B cell (primary cell): ENCODE data around the gene INAFM2. TPM values are rescaled to one million over a fixed set of nuclear protein-coding genes. Genes with fewer than 3 reads are reported as not detected.
A peak's percentile ranks its signal among the peaks of the same experiment; 100 is the strongest.

ENCODE experiments used
- ATAC-seq: fragments of 200-7000 bp; cut with Tn5 transposase; one replicate; pipeline ENCODE4 v1.10.0; 2021; ENCODE audit warnings: low read depth, mild to moderate bottlenecking, moderate number of reproducible peaks, moderate library complexity
- CTCF ChIA-PET: fragments of 350-600 bp; sonication (Branson Sonifier 250); formaldehyde crosslinking; loops from one replicate; lab custom pipeline; 2021; ENCODE audit warnings: antibody characterized with exemption, inconsistent platforms; lab: Charles Lee
- POLR2A ChIA-PET: fragments of 350-600 bp; sonication (Branson Sonifier 250); formaldehyde crosslinking; loops from one replicate; lab custom pipeline; 2021; ENCODE audit warnings: antibody characterized with exemption; lab: Charles Lee
- DNase-seq: peaks from one replicate; pipeline ENCODE4 v3.0.0; 2013
- H2AFZ ChIP-seq: 2 replicates; pipeline ENCODE4 v1.6.1; 2012; ENCODE audit warnings: mild to moderate bottlenecking, low read depth, low read length; ENCODE audit not compliant: insufficient read depth, poor library complexity, severe bottlenecking
- H3K27ac ChIP-seq, 2 donors: 1 replicate in 1 of 2; 2 replicates in 1 of 2; pipeline ENCODE4 v1.5.1; 2012 to 2013; ENCODE audit warnings: low read length in 2 of 2, mild to moderate bottlenecking in 2 of 2, moderate library complexity in 1 of 2
- H3K27me3 ChIP-seq, 4 experiments: fragments of 200-600 bp in 1 of 4; sonication (generic) in 1 of 4; replicated peaks in 1 of 4; 1 replicate in 2 of 4; 2 replicates in 2 of 4; pipeline versions ENCODE4 v1.6.1 to v1.7.0; 2013 to 2016; ENCODE audit warnings: low read length in 3 of 4, mild to moderate bottlenecking in 2 of 4, mixed read lengths in 1 of 4, moderate library complexity in 1 of 4; ENCODE audit not compliant: insufficient read depth in 4 of 4, control insufficient read depth in 3 of 4; ENCODE audit errors: control extremely low read depth in 1 of 4
- H3K36me3 ChIP-seq, 2 experiments: replicated peaks in 1 of 2; 1 replicate in 1 of 2; 2 replicates in 1 of 2; pipeline versions ENCODE4 v1.6.1 to v1.7.1; 2013; ENCODE audit warnings: low read length in 1 of 2; ENCODE audit not compliant: insufficient read depth in 2 of 2, control insufficient read depth in 1 of 2; ENCODE audit errors: control extremely low read depth in 1 of 2, extremely low read depth in 1 of 2
- H3K4me1 ChIP-seq, 2 donors: fragments of 200-600 bp in 1 of 2; sonication (generic) in 1 of 2; 1 replicate in 1 of 2; 2 replicates in 1 of 2; pipeline versions ENCODE4 v1.5.1 to v1.6.1; 2013 to 2017; ENCODE audit warnings: low read length in 2 of 2; ENCODE audit not compliant: control insufficient read depth in 2 of 2, insufficient read depth in 2 of 2
- H3K4me2 ChIP-seq: replicated peaks from 2 replicates; pipeline ENCODE3; 2012; ENCODE audit warnings: mild to moderate bottlenecking, low read depth, low read length; ENCODE audit not compliant: poor library complexity, severe bottlenecking
- H3K4me3 ChIP-seq, 5 experiments: fragments of 200-600 bp in 1 of 5; sonication (generic) in 1 of 5; 1 replicate in 3 of 5; 2 replicates in 2 of 5; pipeline versions ENCODE4 v1.5.1 to v1.7.0; 2011 to 2016; ENCODE audit warnings: low read length in 4 of 5, mild to moderate bottlenecking in 4 of 5, low read depth in 2 of 5, control low read depth in 1 of 5, moderate library complexity in 1 of 5; ENCODE audit not compliant: insufficient read depth in 1 of 5; ENCODE audit errors: control extremely low read depth in 1 of 5, extremely low read depth in 1 of 5
- H3K79me2 ChIP-seq: fragments of 200-600 bp; sonication (generic); one replicate; pipeline ENCODE4 v1.6.0; 2016; ENCODE audit warnings: low read length; ENCODE audit not compliant: control insufficient read depth, insufficient read depth
- H3K9ac ChIP-seq: fragments of 200-600 bp; sonication (generic); 2 replicates; pipeline ENCODE4 v1.6.1; 2017; ENCODE audit warnings: mild to moderate bottlenecking, low read length, moderate library complexity
- H3K9me3 ChIP-seq, 3 donors: one replicate each; pipeline versions ENCODE4 v1.6.1 to v1.7.1; 2013; ENCODE audit warnings: low read length in 2 of 3; ENCODE audit not compliant: control insufficient read depth in 2 of 3, insufficient read depth in 1 of 3; ENCODE audit errors: control extremely low read depth in 1 of 3
- H4K20me1 ChIP-seq: 2 replicates; pipeline ENCODE4 v1.6.0; 2012; ENCODE audit warnings: mild to moderate bottlenecking, low read length; ENCODE audit not compliant: insufficient read depth, control insufficient read depth, poor library complexity, severe bottlenecking
- H3K27ac Mint-ChIP-seq: one replicate; pipeline ENCODE4 v1.8.0; 2021; ENCODE audit warnings: mixed read lengths
- H3K27me3 Mint-ChIP-seq: one replicate; pipeline ENCODE4 v1.8.0; 2021; ENCODE audit warnings: mixed read lengths
- H3K4me1 Mint-ChIP-seq: one replicate; pipeline ENCODE4 v1.8.0; 2021; ENCODE audit warnings: mixed read lengths
- H3K4me3 Mint-ChIP-seq: one replicate; pipeline ENCODE4 v1.8.0; 2021; ENCODE audit warnings: mixed read lengths
- H3K9me3 Mint-ChIP-seq: one replicate; pipeline ENCODE4 v1.8.0; 2022; ENCODE audit warnings: mixed read lengths; ENCODE audit not compliant: insufficient read depth
- EZH2 ChIP-seq: IDR thresholded peaks from 2 replicates; pipeline ENCODE4 v1.6.1; 2012; ENCODE audit warnings: borderline replicate concordance, low read depth, mild to moderate bottlenecking, moderate library complexity, low read length; ENCODE audit not compliant: insufficient read depth, poor library complexity, severe bottlenecking
- WGBS: methylation state at CpG from one replicate; pipeline ENCODE4 v1.1.5; 2013; ENCODE audit warnings: missing lambda C conversion rate; ENCODE audit not compliant: insufficient coverage; 5-methylcytosine and 5-hydroxymethylcytosine counted together
- intact Hi-C: fragments of 100-400 bp; cut with micrococcal nuclease; formaldehyde crosslinking; loops from one replicate; pipeline ENCODE4 v1.10.0; 2022
- polyA plus RNA-seq: library from polyadenylated mRNA; depleted of rRNA; stranded (reverse); fragments of >200 nt; gene quantifications from 2 replicates; pipeline ENCODE4 v1.2.3, GENCODE V29; 2012
- total RNA-seq, 2 donors: library from RNA; stranded (reverse); fragments of 120-200 nt in 1 of 2; gene quantifications; 1 replicate in 1 of 2; 2 replicates in 1 of 2; pipeline versions ENCODE4 v1.2.3 to v1.2.4, GENCODE V29; 2013 to 2022
- TF ChIP-seq, protein P1 (sequence below): fragments of 200-600 bp; IDR thresholded peaks from one replicate; pipeline ENCODE4 v1.8.0; 2022; ENCODE audit warnings: antibody characterized with exemption, mild to moderate bottlenecking

INAFM2 gene
- total and polyA plus RNA-seq, 2 donors (not counting 1 experiment from before 2014, with no cell fraction given), result 3.0 to 7.0 TPM

DNA sequence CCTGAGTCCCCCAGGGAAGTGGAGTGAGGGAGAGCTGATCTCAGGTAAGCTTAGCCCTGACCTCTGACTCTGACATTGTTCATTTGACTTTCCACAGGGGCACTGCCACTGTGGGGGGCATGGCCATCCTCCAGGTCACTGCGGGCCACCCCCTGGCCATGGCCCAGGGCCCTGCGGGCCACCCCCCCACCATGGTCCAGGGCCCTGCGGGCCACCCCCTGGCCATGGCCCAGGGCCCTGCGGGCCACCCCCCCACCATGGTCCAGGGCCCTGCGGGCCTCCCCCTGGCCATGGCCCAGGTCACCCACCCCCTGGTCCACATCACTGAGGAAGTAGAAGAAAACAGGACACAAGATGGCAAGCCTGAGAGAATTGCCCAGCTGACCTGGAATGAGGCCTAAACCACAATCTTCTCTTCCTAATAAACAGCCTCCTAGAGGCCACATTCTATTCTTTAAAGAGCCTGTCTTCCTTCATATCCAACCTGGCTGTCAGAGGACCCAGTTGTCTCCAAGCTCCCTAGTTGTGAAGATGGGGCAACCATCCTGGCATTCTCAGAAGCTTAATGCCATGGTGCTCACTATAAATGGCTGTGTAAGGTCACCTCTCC lies 32.6 kb downstream of the INAFM2 start:
- ATAC-seq (no peak), DNase-seq (no peak)
- peaks cover 12% of the 10 kb centered on the region for H3K4me1 Mint-ChIP-seq
- H3K36me3 ChIP-seq, result no peaks in the 10 kb centered on the region
- H3K27ac ChIP-seq, result no peak overlapping the region
- ChIA-PET CTCF (interaction anchor here (1.0 to 2.4 kb wide), 5 partner anchors 13 to 81 kb away, joined by 3 to 12 read pairs (median 4); partner anchors contain the start of gene KNSTRN), POLR2A (interaction anchor here (1.0 kb wide), 1 partner anchor 10 kb away, joined by 3 read pairs; no protein-coding TSS in a partner anchor)
- peaks cover 26% of the 10 kb centered on the region for H4K20me1 ChIP-seq
- no peak for TF ChIP-seq EZH2
- no peak overlapping the region for H2AFZ ChIP-seq
- no peaks in the 10 kb centered on the region for H3K9me3 Mint-ChIP-seq
- H3K4me1 ChIP-seq, result peaks cover 6 to 11% of the 10 kb centered on the region in 2 donors
- H3K27me3 ChIP-seq, result peaks cover 0 to 6% (median 0%) of the 10 kb centered on the region in 4 experiments
- intact Hi-C loops, result no loop called here
- H3K4me3 Mint-ChIP-seq, result peak overlapping the region; percentile 5
- H3K9me3 ChIP-seq, result no peaks in the 10 kb centered on the region
- H3K4me3 ChIP-seq, result no peak overlapping the region
- H3K4me2 ChIP-seq, result no peak overlapping the region
- no peak overlapping the region for H3K27ac Mint-ChIP-seq
- no peak overlapping the region for H3K9ac ChIP-seq
- peaks cover 8% of the 10 kb centered on the region for H3K27me3 Mint-ChIP-seq
- peaks cover 2% of the 10 kb centered on the region for H3K79me2 ChIP-seq
- WGBS, result 65% methylated on average over 3 of the region's 5 CpGs

DNA sequence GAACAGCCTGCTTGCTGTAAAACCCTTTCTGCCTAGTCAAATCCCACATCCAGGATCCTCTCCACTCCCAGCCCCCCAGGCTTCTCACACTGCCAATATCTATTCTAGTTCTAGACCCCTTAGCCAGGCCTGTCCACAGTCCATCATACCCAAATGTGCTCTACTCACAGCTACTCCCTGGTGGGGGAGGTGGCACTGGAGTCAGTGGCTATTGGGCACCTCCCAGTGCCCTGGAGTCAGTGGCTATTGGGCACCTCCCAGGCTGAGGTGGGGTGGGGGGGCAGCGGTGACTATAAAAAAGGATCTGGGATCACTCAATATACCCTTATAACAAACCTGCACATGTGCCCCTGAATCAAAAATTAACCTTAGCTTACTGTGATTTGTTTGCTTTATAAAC lies 33.8 kb downstream of the INAFM2 start:
- peaks cover 8% of the 10 kb centered on the region for H3K27me3 Mint-ChIP-seq
- peaks cover 12% of the 10 kb centered on the region for H3K4me1 Mint-ChIP-seq
- DNase-seq, result no peak
- no peaks in the 10 kb centered on the region for H3K9me3 ChIP-seq
- H3K9me3 Mint-ChIP-seq, result no peaks in the 10 kb centered on the region
- ChIA-PET POLR2A (interaction anchor here (1.1 kb wide), 3 partner anchors 11 to 212 kb away, joined by 3 to 5 read pairs (median 4); no protein-coding TSS in a partner anchor), CTCF (interaction anchor here (0.7 to 2.4 kb wide), 7 partner anchors 8 to 82 kb away, joined by 3 to 12 read pairs (median 3); no protein-coding TSS in a partner anchor)
- peaks cover 2% of the 10 kb centered on the region for H3K79me2 ChIP-seq
- H3K27ac ChIP-seq, result no peak overlapping the region
- H4K20me1 ChIP-seq, result peaks cover 26% of the 10 kb centered on the region
- peaks cover 0 to 6% (median 0%) of the 10 kb centered on the region in 4 experiments for H3K27me3 ChIP-seq
- H3K36me3 ChIP-seq, result peaks cover 0 to 3% of the 10 kb centered on the region in 2 experiments
- no peak for ATAC-seq
- TF ChIP-seq, protein P1, sequence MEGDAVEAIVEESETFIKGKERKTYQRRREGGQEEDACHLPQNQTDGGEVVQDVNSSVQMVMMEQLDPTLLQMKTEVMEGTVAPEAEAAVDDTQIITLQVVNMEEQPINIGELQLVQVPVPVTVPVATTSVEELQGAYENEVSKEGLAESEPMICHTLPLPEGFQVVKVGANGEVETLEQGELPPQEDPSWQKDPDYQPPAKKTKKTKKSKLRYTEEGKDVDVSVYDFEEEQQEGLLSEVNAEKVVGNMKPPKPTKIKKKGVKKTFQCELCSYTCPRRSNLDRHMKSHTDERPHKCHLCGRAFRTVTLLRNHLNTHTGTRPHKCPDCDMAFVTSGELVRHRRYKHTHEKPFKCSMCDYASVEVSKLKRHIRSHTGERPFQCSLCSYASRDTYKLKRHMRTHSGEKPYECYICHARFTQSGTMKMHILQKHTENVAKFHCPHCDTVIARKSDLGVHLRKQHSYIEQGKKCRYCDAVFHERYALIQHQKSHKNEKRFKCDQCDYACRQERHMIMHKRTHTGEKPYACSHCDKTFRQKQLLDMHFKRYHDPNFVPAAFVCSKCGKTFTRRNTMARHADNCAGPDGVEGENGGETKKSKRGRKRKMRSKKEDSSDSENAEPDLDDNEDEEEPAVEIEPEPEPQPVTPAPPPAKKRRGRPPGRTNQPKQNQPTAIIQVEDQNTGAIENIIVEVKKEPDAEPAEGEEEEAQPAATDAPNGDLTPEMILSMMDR, result no peak
- no peak for TF ChIP-seq EZH2
- no CpG with 5 or more reads among the region's 1 CpG for WGBS
- peak overlapping the region in 1 of 5 experiments; percentile 78 for H3K4me3 ChIP-seq
- intact Hi-C loops, result no loop called here
- H3K27ac Mint-ChIP-seq, result no peak overlapping the region
- peak overlapping the region; percentile 63 for H3K4me3 Mint-ChIP-seq
- H3K4me1 ChIP-seq, result peaks cover 6 to 11% of the 10 kb centered on the region in 2 donors
- H3K9ac ChIP-seq, result no peak overlapping the region
- H3K4me2 ChIP-seq, result peak overlapping the region; percentile 98
- H2AFZ ChIP-seq, result no peak overlapping the region
